ENCODE data around the gene KIAA1549.

DNA sequence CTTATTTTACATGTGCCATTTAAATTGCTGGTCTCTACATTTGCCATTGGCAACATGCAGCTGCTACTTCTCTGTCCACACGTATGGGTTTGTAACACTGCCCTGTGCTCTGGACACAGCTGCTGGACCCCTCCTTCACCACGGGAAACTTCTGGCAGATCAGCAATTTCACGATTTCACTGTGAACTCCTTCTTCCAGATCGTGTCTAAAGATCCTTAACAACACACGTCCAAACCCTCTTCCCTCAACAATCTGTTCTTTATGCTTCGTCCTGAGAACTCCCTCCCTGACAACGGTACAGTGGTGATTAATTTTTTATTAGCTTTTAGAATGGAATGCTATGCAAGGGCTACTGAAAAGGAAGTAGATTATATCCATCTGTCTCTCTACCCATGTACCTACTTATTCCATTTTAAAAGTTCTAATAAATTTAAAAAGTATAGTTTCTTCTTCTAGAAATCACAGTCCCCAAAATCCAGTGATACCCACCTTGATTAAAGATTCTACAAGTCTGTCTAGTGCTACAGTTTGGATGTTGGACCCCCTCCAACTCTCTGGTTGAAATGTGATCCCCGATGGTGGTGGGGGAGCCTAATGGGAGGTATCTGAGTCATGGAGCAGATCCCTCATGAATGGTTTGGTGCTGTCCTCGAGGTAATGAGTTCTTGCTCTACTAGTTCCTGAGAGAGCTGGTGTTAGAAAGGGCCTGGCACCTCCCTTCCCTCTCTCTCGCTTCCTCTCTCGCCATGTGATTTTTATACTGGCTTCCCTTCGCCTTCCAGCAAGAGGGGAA lies 81.0 kb downstream of the KIAA1549 start:
- TF ChIP-seq, protein P1, sequence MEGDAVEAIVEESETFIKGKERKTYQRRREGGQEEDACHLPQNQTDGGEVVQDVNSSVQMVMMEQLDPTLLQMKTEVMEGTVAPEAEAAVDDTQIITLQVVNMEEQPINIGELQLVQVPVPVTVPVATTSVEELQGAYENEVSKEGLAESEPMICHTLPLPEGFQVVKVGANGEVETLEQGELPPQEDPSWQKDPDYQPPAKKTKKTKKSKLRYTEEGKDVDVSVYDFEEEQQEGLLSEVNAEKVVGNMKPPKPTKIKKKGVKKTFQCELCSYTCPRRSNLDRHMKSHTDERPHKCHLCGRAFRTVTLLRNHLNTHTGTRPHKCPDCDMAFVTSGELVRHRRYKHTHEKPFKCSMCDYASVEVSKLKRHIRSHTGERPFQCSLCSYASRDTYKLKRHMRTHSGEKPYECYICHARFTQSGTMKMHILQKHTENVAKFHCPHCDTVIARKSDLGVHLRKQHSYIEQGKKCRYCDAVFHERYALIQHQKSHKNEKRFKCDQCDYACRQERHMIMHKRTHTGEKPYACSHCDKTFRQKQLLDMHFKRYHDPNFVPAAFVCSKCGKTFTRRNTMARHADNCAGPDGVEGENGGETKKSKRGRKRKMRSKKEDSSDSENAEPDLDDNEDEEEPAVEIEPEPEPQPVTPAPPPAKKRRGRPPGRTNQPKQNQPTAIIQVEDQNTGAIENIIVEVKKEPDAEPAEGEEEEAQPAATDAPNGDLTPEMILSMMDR (IDR thresholded peaks at IDR 0.05), result no peak
- no peak for TF ChIP-seq POLR2A (IDR thresholded peaks at IDR 0.05)

Data from lower leg skin (tissue), 3 donors.